ENCODE measurements around the gene DICER1. TPM values are rescaled to one million over a fixed set of nuclear protein-coding genes. Genes with fewer than 3 reads are reported as not detected.

Gene DICER1
- total RNA-seq, 4 donors from 2014 or later, result 29.4 to 63.7 (median 37.9) TPM

GRCh38 chr14:95125221-95125620 is 32.1 kb downstream of the DICER1 start:
- TF ChIP-seq CTCF (IDR thresholded peaks at IDR 0.05 in 4 of 5, conservative IDR thresholded peaks at IDR 0.05 in 1 of 5) (no peak), POLR2A (IDR thresholded peaks at IDR 0.05) (no peak)
- intact Hi-C loops (cut with DNase I; ENCODE audit: low total_unique reads), result no loop called here
- Histone ChIP-seq H3K27ac (peak overlapping the region; percentile 73 to 88 (median 83)), H3K9me3 (no peaks in the 10 kb centered on the region), H3K4me3 (no peak overlapping the region), H3K27me3 (no peaks in the 10 kb centered on the region), H3K36me3 (peaks cover 0 to 4% of the 10 kb centered on the region in 2 donors), H3K4me1 (peaks cover 29 to 36% of the 10 kb centered on the region in 2 donors)
- ATAC-seq (no peak), DNase-seq (no peak)
- in situ Hi-C loops (cut with MboI; ENCODE audit: low sequenced_read_pairs in 4 of 4), result loop anchor here in 1 of 4 donors (25.0 kb wide), 1 partner anchor 412 kb away; the partner anchor contains the start of gene GLRX5

DNA sequence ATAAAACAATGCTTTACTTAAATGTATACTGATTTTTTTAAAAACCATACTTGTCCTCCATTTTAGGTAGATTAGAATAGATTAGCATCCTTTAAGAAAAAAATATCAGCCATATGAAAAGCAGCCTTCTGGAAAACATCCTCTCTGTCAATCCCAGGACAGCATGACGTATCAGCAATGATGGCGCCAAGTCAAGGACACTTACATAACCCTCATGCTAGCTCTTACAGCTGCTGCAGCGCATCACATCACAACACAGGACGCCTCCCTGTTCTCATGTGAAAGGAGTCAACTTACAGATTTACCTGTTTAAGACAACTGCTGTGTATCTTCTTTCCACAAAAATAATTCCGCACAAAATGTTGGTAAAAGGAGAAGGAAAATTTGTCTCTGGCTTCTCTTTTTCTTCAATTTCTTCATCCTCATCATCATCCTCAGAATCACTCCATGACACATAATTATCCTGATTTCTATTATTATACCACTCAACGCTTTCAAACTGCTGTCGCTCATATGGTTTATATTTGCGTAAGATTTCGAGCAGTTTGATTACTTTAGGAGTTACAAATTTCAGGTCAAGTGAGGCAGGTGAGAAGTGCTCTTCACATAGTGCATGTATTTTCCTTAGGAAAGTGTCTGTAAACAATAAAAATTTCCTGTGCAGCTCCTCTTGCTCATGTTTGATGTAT is 33.3 kb downstream of the DICER1 start:
- intact Hi-C loops (cut with DNase I; ENCODE audit: low total_unique reads) (loop anchor here (1.0 kb wide), 1 partner anchor 33 kb away; the partner anchor contains the start of gene DICER1), in situ Hi-C loops (cut with MboI; ENCODE audit: low sequenced_read_pairs in 4 of 4) (no loop called here)
- H3K9me3 ChIP-seq, result no peaks in the 10 kb centered on the region
- no peaks in the 10 kb centered on the region for H3K27me3 ChIP-seq
- peak; percentile 100 for ATAC-seq
- peaks cover 33 to 35% of the 10 kb centered on the region in 2 donors for H3K4me1 ChIP-seq
- peak overlapping the region; percentile 73 to 88 (median 83) for H3K27ac ChIP-seq
- DNase-seq, result peak; percentile 85 to 92
- H3K36me3 ChIP-seq, result no peaks in the 10 kb centered on the region
- TF ChIP-seq CTCF (IDR thresholded peaks at IDR 0.05 in 4 of 5, conservative IDR thresholded peaks at IDR 0.05 in 1 of 5) (no peak), POLR2A (IDR thresholded peaks at IDR 0.05) (peak in 1 of 2 donors; percentile 15)
- H3K4me3 ChIP-seq, result no peak overlapping the region

DNA sequence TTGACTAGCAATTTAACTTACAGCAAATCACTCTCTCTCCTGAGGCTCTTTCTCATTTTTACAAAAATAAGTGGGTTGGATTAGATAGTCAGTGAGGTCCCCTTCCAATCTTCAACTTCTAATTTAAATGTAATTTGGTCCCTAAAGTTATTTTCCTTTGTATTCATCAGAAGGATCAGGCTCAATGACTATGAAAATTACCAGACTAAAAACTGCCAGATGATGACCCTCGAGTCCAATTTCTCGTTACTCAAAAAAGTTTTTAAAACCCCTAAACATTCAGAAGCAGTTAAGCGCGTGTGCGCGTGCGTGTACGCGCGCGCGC is 34.7 kb downstream of the DICER1 start:
- no peaks in the 10 kb centered on the region for H3K9me3 ChIP-seq
- DNase-seq, result no peak
- TF ChIP-seq POLR2A (IDR thresholded peaks at IDR 0.05), result no peak
- no peak for TF ChIP-seq CTCF (IDR thresholded peaks at IDR 0.05 in 4 of 5, conservative IDR thresholded peaks at IDR 0.05 in 1 of 5)
- in situ Hi-C loops (cut with MboI; ENCODE audit: low sequenced_read_pairs in 4 of 4) (no loop called here), intact Hi-C loops (cut with DNase I; ENCODE audit: low total_unique reads) (no loop called here)
- H3K4me3 ChIP-seq, result no peak overlapping the region
- H3K36me3 ChIP-seq, result no peaks in the 10 kb centered on the region
- H3K27ac ChIP-seq, result peak overlapping the region in 2 of 4 donors; percentile 73 to 85
- H3K4me1 ChIP-seq, result peaks cover 46% of the 10 kb centered on the region in 2 donors
- no peak for ATAC-seq
- no peaks in the 10 kb centered on the region for H3K27me3 ChIP-seq

DNA sequence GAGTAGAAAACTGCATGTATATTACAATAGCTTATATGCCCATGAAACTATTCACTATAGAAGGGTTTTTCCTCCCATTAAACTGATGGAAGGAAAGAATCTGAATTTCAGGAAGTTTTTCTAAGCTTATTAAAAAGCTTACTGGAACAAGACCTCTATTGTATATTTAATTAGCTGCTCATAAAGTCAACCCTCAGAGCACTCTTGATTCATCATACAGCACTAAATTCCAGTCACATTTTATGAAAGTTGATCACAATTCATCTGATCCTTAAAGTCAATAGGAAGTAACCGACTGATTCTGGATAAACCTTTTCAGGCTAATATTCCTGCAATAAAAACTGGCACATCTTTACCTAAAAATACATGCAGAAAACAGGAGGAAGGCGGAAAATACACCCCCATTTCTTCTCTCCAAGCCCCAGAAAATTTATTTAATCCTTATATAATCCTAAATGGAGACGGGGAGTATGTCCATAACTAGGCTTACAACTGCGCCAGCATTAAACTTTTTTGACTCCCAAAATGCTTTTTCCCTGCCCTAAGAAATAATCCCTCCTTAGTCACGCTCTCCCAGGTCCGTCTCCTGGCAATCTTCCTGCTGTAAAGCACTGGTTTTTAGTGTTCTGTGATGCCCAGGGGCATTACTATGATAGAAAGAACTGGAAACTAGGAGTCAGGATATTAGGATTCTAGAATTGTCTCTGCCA is 35.3 kb downstream of the DICER1 start:
- Histone ChIP-seq H3K27me3 (no peaks in the 10 kb centered on the region), H3K9me3 (no peaks in the 10 kb centered on the region), H3K27ac (peak overlapping the region in 1 of 4 donors; percentile 9), H3K36me3 (no peaks in the 10 kb centered on the region), H3K4me3 (no peak overlapping the region), H3K4me1 (peaks cover 48 to 50% of the 10 kb centered on the region in 2 donors)
- ATAC-seq (no peak), DNase-seq (no peak)
- intact Hi-C loops (cut with DNase I; ENCODE audit: low total_unique reads) (no loop called here), in situ Hi-C loops (cut with MboI; ENCODE audit: low sequenced_read_pairs in 4 of 4) (no loop called here)
- TF ChIP-seq CTCF (IDR thresholded peaks at IDR 0.05 in 4 of 5, conservative IDR thresholded peaks at IDR 0.05 in 1 of 5), result no peak
- TF ChIP-seq POLR2A (IDR thresholded peaks at IDR 0.05), result no peak
